NCI-H748 (cell line): ENCODE data around the gene LIME1.
"Not testable (repeated sequence)": the region's sequence is repeated elsewhere in the genome, so short reads cannot be mapped to it uniquely, and the experiment has no call there.

Experiments used
- DNase-seq: peaks from one replicate; lab custom pipeline; 2025; ENCODE audit not compliant: unreplicated experiment; lab: John Stamatoyannopoulos, UW

Gene LIME1

GRCh38 chr20:63769891-63770474, 33.5 kb downstream of the LIME1 start:
- no peak for DNase-seq

GRCh38 chr20:63771046-63771707, 34.7 kb downstream of the LIME1 start:
- DNase-seq: no peak

- DNase-seq: no peak
Measured at GRCh38 chr20:63772781-63773518, 36.5 kb downstream of the LIME1 start.

- no peak for DNase-seq
Measured at GRCh38 chr20:63773571-63774241, 37.2 kb downstream of the LIME1 start.

- DNase-seq: no peak
Measured at GRCh38 chr20:63774306-63774705, 37.8 kb downstream of the LIME1 start.

GRCh38 chr20:63775096-63775978, 38.9 kb downstream of the LIME1 start:
- no peak for DNase-seq

GRCh38 chr20:63776875-63777274, 40.4 kb downstream of the LIME1 start:
- not testable (repeated sequence) for DNase-seq

GRCh38 chr20:63777614-63778013, 41.1 kb downstream of the LIME1 start:
- DNase-seq: no peak

- no peak for DNase-seq
Measured at GRCh38 chr20:63778034-63778752, 41.7 kb downstream of the LIME1 start.

- no peak for DNase-seq
Measured at GRCh38 chr20:63778857-63779256, 42.4 kb downstream of the LIME1 start.

GRCh38 chr20:63781181-63781580, 44.7 kb downstream of the LIME1 start:
- DNase-seq: no peak

GRCh38 chr20:63782051-63782471, 45.6 kb downstream of the LIME1 start:
- DNase-seq: no peak

GRCh38 chr20:63782521-63782971, 46.1 kb downstream of the LIME1 start:
- no peak for DNase-seq

GRCh38 chr20:63783970-63784369, 47.5 kb downstream of the LIME1 start:
- DNase-seq: no peak

- DNase-seq: no peak
Measured at GRCh38 chr20:63785691-63786131, 49.2 kb downstream of the LIME1 start.

GRCh38 chr20:63787302-63787701, 50.8 kb downstream of the LIME1 start:
- DNase-seq: no peak

- no peak for DNase-seq
Measured at GRCh38 chr20:63787749-63788148, 51.3 kb downstream of the LIME1 start.
